GM18526 (cell line): ENCODE measurements around the gene USF3.
A peak's percentile ranks its signal among the peaks of the same experiment; 100 is the strongest.

ENCODE experiments used
- POLR2A ChIP-seq: IDR thresholded peaks from 3 replicates; pipeline ENCODE4 v1.6.1; 2011; ENCODE audit not compliant: insufficient read length; ENCODE audit errors: extremely low read depth

USF3 gene, protein sequence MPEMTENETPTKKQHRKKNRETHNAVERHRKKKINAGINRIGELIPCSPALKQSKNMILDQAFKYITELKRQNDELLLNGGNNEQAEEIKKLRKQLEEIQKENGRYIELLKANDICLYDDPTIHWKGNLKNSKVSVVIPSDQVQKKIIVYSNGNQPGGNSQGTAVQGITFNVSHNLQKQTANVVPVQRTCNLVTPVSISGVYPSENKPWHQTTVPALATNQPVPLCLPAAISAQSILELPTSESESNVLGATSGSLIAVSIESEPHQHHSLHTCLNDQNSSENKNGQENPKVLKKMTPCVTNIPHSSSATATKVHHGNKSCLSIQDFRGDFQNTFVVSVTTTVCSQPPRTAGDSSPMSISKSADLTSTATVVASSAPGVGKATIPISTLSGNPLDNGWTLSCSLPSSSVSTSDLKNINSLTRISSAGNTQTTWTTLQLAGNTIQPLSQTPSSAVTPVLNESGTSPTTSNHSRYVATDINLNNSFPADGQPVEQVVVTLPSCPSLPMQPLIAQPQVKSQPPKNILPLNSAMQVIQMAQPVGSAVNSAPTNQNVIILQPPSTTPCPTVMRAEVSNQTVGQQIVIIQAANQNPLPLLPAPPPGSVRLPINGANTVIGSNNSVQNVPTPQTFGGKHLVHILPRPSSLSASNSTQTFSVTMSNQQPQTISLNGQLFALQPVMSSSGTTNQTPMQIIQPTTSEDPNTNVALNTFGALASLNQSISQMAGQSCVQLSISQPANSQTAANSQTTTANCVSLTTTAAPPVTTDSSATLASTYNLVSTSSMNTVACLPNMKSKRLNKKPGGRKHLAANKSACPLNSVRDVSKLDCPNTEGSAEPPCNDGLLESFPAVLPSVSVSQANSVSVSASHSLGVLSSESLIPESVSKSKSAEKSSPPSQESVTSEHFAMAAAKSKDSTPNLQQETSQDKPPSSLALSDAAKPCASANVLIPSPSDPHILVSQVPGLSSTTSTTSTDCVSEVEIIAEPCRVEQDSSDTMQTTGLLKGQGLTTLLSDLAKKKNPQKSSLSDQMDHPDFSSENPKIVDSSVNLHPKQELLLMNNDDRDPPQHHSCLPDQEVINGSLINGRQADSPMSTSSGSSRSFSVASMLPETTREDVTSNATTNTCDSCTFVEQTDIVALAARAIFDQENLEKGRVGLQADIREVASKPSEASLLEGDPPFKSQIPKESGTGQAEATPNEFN (N-terminal part only)

GRCh38 chr3:113695786-113696645, at the start of gene USF3:
Gene USF3 (minus strand): TSS chr3:113696642. CDS start chr3:113674878, 21,764 bp downstream.
- TF ChIP-seq POLR2A = peak; percentile 69

- TF ChIP-seq POLR2A = peak; percentile 88
Measured at GRCh38 chr3:113745756-113746547, 49.5 kb upstream of the USF3 start, which contains the start of gene NAA50. Gene NAA50 (minus strand): TSS chr3:113746249. CDS start chr3:113745949, 300 bp downstream.

- no peak for TF ChIP-seq POLR2A
Measured at GRCh38 chr3:113744941-113745755, 48.7 kb upstream of the USF3 start.

- no peak for TF ChIP-seq POLR2A
Measured at GRCh38 chr3:113743006-113743630, 46.7 kb upstream of the USF3 start.

DNA sequence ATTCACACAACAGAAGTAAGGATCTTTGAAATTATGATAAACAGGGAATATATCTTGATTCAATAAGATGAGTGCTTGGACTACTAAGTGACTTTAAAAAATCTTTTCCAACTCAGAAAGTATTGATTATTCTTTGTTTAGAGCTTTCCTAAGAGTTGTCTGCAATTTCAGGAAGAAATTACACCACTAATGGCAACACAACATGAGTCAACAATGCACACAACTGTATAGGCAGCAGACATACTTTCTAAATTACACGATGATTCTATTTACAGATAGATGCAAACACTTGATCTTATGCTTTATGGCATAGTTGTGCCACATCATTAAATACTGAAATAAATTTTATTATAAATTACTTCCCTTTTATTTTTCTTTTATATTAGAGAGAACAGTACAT, 45.2 kb upstream of the USF3 start:
- TF ChIP-seq POLR2A = no peak

GRCh38 chr3:113741086-113741485, 44.6 kb upstream of the USF3 start:
- no peak for TF ChIP-seq POLR2A

- no peak for TF ChIP-seq POLR2A
Measured at GRCh38 chr3:113736548-113737089, 40.2 kb upstream of the USF3 start.

DNA sequence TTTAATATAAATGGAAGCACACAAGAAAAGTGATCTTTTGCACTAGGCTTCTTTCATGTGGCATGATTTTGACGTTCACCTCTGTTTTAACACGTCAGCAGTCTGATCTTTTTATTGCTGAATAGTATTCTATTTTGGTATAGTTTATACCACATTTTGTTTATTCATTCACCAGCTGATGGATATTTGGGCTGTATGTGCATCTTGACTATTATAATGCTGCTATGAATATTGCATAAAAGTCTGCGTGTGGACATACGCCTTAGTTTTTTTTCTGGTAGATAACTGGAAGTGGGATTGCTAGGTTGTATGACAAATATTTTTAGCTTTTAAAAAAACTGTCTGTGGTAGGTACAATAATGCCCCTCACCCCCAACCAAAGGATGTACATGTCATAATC, 35.3 kb upstream of the USF3 start:
- TF ChIP-seq POLR2A = no peak

- TF ChIP-seq POLR2A = no peak
Measured at GRCh38 chr3:113730550-113730949, 34.1 kb upstream of the USF3 start.

GRCh38 chr3:113728661-113729060, 32.2 kb upstream of the USF3 start:
- no peak for TF ChIP-seq POLR2A

DNA sequence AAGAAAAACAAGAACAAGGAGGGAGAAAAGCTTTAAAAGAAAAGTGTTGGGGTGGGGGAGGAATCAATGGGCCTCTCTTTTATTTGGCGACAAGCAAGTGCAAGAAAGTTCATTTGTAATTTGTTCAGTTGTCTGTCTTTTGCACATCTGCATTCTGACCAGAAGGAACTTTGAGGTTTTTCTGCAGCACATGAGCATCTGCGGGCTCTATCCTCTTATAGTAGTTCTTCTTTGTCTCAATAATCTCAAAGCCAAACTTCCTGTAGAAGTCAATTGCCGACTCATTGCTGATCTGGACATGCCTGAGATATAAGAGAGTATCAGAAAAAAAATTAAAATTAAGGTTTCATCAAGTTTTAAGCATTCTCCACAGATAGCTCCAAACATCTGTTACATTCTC, 25.2 kb upstream of the USF3 start:
- no peak for TF ChIP-seq POLR2A

- no peak for TF ChIP-seq POLR2A
Measured at GRCh38 chr3:113719758-113720157, 23.3 kb upstream of the USF3 start.
